ENCODE data around the gene CLTC. TPM values are rescaled to one million over a fixed set of nuclear protein-coding genes. Genes with fewer than 3 reads are reported as not detected.

Gene CLTC
- total RNA-seq, 1 experiment from 2014 or later = 283 TPM

DNA sequence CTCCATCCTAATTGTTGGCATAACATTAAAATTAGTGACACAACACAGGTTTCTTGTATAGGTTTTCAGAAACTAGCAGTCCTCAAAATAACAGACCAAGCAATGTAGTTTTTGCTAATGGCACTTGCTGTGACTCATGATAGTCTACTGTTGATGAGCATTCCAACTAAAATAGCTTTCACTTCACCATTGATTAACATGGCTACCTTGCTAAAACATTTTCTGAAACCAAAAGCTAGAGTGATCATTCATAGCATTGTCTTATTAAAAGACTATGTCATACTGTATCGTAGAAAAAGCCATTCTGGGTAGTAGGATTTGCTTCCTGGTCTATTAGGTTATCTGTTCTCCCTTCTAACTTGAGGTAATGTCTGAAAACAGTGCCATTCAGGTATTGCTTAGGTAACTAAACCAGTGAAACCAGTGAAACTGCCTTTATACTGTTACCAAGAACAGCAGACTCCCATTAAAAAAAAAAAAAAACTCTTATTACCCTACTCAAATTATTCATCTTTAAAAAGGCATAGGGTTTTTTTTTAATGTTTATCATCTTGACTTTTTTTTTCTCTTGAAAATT lies 2.5 kb upstream of the CLTC start:
- no peak overlapping the region for H3K27ac Mint-ChIP-seq
- no peaks in the 10 kb centered on the region for H3K36me3 Mint-ChIP-seq
- CTCF ChIA-PET = no interaction called here
- H3K27me3 Mint-ChIP-seq (ENCODE audit: low read depth) = no peaks in the 10 kb centered on the region
- POLR2A ChIA-PET = no interaction called here
- DNase-seq (ENCODE audit: low spot score) (no peak), ATAC-seq (no peak)
- H3K4me1 Mint-ChIP-seq = peaks cover 26% of the 10 kb centered on the region
- peak overlapping the region; percentile 90 for H3K4me3 Mint-ChIP-seq
- H3K9me3 Mint-ChIP-seq = no peaks in the 10 kb centered on the region
- TF ChIP-seq IRF2 (CRISPR knock-in tag; IDR thresholded peaks at IDR 0.05; ENCODE audit: borderline replicate concordance, low read depth) (no peak), NFATC4 (CRISPR knock-in tag; IDR thresholded peaks at IDR 0.05) (no peak), FOXJ3 (CRISPR knock-in tag; IDR thresholded peaks at IDR 0.05; ENCODE audit: borderline replicate concordance) (no peak), JUN (CRISPR knock-in tag; IDR thresholded peaks at IDR 0.05) (no peak), TEAD4 (CRISPR knock-in tag; IDR thresholded peaks at IDR 0.05) (no peak), KAT7 (CRISPR knock-in tag; IDR thresholded peaks at IDR 0.05; ENCODE audit: borderline replicate concordance) (no peak)
- TF ChIP-seq, protein P1, sequence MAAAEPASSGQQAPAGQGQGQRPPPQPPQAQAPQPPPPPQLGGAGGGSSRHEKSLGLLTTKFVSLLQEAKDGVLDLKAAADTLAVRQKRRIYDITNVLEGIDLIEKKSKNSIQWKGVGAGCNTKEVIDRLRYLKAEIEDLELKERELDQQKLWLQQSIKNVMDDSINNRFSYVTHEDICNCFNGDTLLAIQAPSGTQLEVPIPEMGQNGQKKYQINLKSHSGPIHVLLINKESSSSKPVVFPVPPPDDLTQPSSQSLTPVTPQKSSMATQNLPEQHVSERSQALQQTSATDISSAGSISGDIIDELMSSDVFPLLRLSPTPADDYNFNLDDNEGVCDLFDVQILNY (CRISPR knock-in tag; IDR thresholded peaks at IDR 0.05) = no peak
- TF ChIP-seq, protein P2, sequence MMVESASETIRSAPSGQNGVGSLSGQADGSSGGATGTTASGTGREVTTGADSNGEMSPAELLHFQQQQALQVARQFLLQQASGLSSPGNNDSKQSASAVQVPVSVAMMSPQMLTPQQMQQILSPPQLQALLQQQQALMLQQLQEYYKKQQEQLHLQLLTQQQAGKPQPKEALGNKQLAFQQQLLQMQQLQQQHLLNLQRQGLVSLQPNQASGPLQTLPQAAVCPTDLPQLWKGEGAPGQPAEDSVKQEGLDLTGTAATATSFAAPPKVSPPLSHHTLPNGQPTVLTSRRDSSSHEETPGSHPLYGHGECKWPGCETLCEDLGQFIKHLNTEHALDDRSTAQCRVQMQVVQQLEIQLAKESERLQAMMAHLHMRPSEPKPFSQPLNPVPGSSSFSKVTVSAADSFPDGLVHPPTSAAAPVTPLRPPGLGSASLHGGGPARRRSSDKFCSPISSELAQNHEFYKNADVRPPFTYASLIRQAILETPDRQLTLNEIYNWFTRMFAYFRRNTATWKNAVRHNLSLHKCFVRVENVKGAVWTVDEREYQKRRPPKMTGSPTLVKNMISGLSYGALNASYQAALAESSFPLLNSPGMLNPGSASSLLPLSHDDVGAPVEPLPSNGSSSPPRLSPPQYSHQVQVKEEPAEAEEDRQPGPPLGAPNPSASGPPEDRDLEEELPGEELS (CRISPR knock-in tag; IDR thresholded peaks at IDR 0.05) = no peak
- TF ChIP-seq, protein P3, sequence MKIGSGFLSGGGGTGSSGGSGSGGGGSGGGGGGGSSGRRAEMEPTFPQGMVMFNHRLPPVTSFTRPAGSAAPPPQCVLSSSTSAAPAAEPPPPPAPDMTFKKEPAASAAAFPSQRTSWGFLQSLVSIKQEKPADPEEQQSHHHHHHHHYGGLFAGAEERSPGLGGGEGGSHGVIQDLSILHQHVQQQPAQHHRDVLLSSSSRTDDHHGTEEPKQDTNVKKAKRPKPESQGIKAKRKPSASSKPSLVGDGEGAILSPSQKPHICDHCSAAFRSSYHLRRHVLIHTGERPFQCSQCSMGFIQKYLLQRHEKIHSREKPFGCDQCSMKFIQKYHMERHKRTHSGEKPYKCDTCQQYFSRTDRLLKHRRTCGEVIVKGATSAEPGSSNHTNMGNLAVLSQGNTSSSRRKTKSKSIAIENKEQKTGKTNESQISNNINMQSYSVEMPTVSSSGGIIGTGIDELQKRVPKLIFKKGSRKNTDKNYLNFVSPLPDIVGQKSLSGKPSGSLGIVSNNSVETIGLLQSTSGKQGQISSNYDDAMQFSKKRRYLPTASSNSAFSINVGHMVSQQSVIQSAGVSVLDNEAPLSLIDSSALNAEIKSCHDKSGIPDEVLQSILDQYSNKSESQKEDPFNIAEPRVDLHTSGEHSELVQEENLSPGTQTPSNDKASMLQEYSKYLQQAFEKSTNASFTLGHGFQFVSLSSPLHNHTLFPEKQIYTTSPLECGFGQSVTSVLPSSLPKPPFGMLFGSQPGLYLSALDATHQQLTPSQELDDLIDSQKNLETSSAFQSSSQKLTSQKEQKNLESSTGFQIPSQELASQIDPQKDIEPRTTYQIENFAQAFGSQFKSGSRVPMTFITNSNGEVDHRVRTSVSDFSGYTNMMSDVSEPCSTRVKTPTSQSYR (CRISPR knock-in tag; IDR thresholded peaks at IDR 0.05) = no peak
- TF ChIP-seq, protein P4, sequence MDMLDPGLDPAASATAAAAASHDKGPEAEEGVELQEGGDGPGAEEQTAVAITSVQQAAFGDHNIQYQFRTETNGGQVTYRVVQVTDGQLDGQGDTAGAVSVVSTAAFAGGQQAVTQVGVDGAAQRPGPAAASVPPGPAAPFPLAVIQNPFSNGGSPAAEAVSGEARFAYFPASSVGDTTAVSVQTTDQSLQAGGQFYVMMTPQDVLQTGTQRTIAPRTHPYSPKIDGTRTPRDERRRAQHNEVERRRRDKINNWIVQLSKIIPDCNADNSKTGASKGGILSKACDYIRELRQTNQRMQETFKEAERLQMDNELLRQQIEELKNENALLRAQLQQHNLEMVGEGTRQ (CRISPR knock-in tag; IDR thresholded peaks at IDR 0.05) = no peak
- TF ChIP-seq, protein P5, sequence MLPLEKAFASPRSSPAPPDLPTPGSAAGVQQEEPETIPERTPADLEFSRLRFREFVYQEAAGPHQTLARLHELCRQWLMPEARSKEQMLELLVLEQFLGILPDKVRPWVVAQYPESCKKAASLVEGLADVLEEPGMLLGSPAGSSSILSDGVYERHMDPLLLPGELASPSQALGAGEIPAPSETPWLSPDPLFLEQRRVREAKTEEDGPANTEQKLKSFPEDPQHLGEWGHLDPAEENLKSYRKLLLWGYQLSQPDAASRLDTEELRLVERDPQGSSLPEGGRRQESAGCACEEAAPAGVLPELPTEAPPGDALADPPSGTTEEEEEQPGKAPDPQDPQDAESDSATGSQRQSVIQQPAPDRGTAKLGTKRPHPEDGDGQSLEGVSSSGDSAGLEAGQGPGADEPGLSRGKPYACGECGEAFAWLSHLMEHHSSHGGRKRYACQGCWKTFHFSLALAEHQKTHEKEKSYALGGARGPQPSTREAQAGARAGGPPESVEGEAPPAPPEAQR (CRISPR knock-in tag; IDR thresholded peaks at IDR 0.05) = no peak
- TF ChIP-seq, protein P6, sequence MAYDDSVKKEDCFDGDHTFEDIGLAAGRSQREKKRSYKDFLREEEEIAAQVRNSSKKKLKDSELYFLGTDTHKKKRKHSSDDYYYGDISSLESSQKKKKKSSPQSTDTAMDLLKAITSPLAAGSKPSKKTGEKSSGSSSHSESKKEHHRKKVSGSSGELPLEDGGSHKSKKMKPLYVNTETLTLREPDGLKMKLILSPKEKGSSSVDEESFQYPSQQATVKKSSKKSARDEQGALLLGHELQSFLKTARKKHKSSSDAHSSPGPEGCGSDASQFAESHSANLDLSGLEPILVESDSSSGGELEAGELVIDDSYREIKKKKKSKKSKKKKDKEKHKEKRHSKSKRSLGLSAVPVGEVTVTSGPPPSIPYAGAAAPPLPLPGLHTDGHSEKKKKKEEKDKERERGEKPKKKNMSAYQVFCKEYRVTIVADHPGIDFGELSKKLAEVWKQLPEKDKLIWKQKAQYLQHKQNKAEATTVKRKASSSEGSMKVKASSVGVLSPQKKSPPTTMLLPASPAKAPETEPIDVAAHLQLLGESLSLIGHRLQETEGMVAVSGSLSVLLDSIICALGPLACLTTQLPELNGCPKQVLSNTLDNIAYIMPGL (CRISPR knock-in tag; IDR thresholded peaks at IDR 0.05) = no peak

DNA sequence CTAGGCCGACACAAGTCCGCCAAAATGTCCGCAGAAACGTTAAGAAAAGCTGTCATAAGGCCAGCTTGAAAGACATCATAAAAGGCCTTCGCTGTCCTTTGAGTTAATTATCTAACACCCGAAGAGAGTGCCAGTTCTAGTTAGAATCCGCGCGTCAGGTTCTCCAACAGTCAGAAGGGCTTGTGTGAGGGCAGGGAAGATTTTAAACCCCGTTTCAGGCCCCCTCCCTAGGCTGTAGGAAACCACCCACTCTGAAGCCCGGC lies 729 bp upstream of the CLTC start:
- Mint-ChIP-seq H3K4me1 (peaks cover 39% of the 10 kb centered on the region), H3K27ac (peak overlapping the region; percentile 100), H3K4me3 (peak overlapping the region; percentile 90), H3K36me3 (no peaks in the 10 kb centered on the region), H3K27me3 (ENCODE audit: low read depth) (no peaks in the 10 kb centered on the region), H3K9me3 (no peaks in the 10 kb centered on the region)
- POLR2A ChIA-PET = interaction anchor here (0.5 to 1.7 kb wide), 11 partner anchors 18 to 433 kb away, joined by 3 to 7 read pairs (median 4); partner anchors contain the start of genes DHX40, PTRH2 and VMP1
- CTCF ChIA-PET = interaction anchor here (0.6 to 1.7 kb wide), 5 partner anchors 11 to 532 kb away, joined by 3 to 6 read pairs (median 5); partner anchors contain the start of genes PTRH2 and VMP1
- TF ChIP-seq TEAD4 (CRISPR knock-in tag; IDR thresholded peaks at IDR 0.05) (no peak), MYBL2 (CRISPR knock-in tag; IDR thresholded peaks at IDR 0.05) (no peak), ETV6 (CRISPR knock-in tag; IDR thresholded peaks at IDR 0.05) (no peak), SOX15 (CRISPR knock-in tag; IDR thresholded peaks at IDR 0.05) (no peak)
- TF ChIP-seq, protein P7, sequence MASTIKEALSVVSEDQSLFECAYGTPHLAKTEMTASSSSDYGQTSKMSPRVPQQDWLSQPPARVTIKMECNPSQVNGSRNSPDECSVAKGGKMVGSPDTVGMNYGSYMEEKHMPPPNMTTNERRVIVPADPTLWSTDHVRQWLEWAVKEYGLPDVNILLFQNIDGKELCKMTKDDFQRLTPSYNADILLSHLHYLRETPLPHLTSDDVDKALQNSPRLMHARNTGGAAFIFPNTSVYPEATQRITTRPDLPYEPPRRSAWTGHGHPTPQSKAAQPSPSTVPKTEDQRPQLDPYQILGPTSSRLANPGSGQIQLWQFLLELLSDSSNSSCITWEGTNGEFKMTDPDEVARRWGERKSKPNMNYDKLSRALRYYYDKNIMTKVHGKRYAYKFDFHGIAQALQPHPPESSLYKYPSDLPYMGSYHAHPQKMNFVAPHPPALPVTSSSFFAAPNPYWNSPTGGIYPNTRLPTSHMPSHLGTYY (CRISPR knock-in tag; IDR thresholded peaks at IDR 0.05) = no peak
- TF ChIP-seq, protein P8, sequence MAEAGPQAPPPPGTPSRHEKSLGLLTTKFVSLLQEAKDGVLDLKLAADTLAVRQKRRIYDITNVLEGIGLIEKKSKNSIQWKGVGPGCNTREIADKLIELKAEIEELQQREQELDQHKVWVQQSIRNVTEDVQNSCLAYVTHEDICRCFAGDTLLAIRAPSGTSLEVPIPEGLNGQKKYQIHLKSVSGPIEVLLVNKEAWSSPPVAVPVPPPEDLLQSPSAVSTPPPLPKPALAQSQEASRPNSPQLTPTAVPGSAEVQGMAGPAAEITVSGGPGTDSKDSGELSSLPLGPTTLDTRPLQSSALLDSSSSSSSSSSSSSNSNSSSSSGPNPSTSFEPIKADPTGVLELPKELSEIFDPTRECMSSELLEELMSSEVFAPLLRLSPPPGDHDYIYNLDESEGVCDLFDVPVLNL (CRISPR knock-in tag; IDR thresholded peaks at IDR 0.05; ENCODE audit: borderline replicate concordance, low read depth) = no peak
- TF ChIP-seq, protein P9, sequence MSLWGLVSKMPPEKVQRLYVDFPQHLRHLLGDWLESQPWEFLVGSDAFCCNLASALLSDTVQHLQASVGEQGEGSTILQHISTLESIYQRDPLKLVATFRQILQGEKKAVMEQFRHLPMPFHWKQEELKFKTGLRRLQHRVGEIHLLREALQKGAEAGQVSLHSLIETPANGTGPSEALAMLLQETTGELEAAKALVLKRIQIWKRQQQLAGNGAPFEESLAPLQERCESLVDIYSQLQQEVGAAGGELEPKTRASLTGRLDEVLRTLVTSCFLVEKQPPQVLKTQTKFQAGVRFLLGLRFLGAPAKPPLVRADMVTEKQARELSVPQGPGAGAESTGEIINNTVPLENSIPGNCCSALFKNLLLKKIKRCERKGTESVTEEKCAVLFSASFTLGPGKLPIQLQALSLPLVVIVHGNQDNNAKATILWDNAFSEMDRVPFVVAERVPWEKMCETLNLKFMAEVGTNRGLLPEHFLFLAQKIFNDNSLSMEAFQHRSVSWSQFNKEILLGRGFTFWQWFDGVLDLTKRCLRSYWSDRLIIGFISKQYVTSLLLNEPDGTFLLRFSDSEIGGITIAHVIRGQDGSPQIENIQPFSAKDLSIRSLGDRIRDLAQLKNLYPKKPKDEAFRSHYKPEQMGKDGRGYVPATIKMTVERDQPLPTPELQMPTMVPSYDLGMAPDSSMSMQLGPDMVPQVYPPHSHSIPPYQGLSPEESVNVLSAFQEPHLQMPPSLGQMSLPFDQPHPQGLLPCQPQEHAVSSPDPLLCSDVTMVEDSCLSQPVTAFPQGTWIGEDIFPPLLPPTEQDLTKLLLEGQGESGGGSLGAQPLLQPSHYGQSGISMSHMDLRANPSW (CRISPR knock-in tag; conservative IDR thresholded peaks at IDR 0.05; ENCODE audit: low read depth) = no peak
- ATAC-seq (no peak), DNase-seq (ENCODE audit: low spot score) (no peak)

Data from WTC11 (cell line).